HFF-Myc (cell line): Measurements from ENCODE around the gene EIF4H.
A peak's percentile ranks its signal among the peaks of the same experiment; 100 is the strongest.

Experiments
- DNase-seq: peaks from one replicate; pipeline ENCODE4 v3.0.0-alpha.2; 2011; ENCODE audit warnings: low read depth; ENCODE audit errors: extremely low read depth
- H3K4me3 ChIP-seq: replicated peaks from 2 replicates; pipeline ENCODE4 v1.5.1; 2011; ENCODE audit warnings: low read depth, mild to moderate bottlenecking, control low read depth, low read length
- TF ChIP-seq, protein P1 (sequence below): IDR thresholded peaks from 2 replicates; pipeline ENCODE4 v1.5.1; 2012; ENCODE audit warnings: mild to moderate bottlenecking, low read depth, low read length, control low read depth; ENCODE audit errors: missing control alignments

The EIF4H gene

DNA sequence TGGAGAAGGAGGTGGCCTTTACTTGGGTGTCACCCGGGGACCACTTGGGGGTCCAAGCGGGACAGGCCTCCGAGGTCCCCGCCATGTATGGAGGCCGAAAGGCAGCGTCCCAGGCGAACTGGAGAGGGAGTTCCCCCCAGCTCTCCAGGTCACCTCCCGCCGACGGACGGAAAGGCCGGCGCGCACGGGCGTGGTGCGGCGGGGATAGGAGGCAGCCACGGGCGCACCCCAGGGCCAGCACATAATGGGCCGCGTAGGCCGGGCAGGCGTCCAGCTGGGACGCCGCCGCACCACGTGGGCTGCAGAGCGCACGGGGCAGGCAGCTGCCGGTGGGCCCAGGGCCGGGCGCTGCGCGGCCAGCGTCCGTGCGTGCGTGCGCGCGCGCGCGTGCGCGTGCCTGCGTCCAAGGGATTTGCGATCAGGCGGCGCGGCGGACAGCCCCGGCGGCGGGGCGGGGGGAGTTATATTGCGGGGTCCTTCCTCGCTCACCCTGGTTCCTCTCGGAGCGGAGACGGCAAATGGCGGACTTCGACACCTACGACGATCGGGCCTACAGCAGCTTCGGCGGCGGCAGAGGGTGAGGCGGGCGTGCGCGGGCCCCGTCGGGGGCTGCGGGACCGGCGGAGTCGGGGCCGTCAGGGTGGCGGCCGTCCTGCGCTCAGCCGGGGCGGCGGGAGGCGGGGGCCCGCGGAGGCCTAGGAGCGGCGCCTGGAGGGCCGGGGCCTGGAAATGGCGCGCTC, at the start of gene EIF4H:
Gene EIF4H (plus strand): TSS at position 491 of the 740 bp plus-strand sequence. CDS start 28 bp downstream, at position 519.
- peak; percentile 72 for DNase-seq
- peak within 1 kb of the TSS; percentile 97 for H3K4me3 ChIP-seq
- TF ChIP-seq, protein P1, sequence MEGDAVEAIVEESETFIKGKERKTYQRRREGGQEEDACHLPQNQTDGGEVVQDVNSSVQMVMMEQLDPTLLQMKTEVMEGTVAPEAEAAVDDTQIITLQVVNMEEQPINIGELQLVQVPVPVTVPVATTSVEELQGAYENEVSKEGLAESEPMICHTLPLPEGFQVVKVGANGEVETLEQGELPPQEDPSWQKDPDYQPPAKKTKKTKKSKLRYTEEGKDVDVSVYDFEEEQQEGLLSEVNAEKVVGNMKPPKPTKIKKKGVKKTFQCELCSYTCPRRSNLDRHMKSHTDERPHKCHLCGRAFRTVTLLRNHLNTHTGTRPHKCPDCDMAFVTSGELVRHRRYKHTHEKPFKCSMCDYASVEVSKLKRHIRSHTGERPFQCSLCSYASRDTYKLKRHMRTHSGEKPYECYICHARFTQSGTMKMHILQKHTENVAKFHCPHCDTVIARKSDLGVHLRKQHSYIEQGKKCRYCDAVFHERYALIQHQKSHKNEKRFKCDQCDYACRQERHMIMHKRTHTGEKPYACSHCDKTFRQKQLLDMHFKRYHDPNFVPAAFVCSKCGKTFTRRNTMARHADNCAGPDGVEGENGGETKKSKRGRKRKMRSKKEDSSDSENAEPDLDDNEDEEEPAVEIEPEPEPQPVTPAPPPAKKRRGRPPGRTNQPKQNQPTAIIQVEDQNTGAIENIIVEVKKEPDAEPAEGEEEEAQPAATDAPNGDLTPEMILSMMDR, result no peak

DNA sequence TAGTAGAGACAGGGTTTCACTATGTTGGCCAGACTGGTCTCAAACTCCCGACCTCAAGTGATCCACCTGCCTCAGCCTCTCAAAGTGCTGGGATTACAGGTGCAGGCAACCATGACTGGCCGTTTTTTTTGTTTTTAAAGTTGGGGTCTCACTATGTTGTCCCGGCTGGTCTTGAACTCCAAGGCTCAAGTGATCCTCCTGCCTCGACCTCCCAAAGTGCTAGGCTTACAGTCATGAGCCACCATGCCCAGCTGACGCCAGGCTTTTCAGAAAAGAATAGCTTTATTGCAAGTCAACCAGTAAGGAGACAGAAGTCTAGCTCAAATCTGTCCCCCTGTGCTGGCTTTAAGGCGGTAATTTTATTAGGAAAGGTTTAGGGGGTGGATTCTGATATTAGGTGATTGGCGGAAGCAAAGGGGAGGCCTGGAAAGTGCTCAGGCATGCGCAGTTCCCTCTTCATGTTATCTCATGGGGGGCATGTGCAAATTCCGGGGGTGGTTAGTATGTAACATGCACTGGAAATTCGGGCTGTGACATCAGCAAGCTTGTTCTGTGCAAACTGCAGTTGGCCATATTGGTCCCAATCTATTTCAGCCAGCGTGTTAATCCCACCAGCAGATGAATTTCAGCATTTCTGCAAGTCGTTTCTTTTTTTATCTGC, 47.8 kb upstream of the EIF4H start:
- H3K4me3 ChIP-seq, result no peak overlapping the region
- TF ChIP-seq, protein P1, result no peak
- DNase-seq, result no peak

DNA sequence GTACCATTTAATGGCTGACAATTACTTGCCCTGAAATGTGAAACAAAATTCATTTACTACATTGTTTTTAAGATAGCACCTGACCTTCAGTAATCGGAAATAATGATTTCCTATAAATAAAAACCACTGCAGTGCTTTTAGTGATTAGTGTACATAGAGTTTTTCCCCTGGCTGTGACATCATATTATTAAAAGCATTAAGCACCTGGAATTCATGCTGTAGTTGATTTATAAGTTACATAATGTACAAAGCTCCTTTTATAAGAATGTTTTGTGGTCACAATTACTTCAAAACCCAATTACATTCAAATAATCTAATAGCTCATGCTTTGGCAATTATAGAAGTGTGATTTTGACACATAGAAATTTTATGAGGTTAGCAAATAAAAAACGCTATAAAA, 44.3 kb upstream of the EIF4H start:
- no peak overlapping the region for H3K4me3 ChIP-seq
- DNase-seq, result no peak
- TF ChIP-seq, protein P1, result no peak

DNA sequence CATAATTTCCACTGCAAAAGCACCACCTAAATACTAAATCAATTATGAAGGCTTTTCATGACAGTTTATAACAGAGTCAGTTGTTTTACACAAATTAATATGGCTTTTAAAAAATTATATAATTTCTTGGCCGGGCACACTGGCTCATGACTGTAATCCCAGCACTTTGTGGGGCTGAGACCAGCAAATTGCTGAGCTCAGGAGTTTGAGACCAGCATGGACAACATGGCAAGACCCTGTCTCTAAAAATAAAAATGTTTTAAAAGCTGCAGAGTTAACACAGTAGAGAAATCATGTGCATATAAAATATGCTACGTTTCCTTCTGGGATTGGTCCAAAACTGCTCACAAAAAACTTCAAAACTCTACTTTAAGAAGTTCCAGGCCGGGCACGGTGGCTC, 43.6 kb upstream of the EIF4H start:
- TF ChIP-seq, protein P1, result no peak
- no peak overlapping the region for H3K4me3 ChIP-seq
- DNase-seq, result no peak

DNA sequence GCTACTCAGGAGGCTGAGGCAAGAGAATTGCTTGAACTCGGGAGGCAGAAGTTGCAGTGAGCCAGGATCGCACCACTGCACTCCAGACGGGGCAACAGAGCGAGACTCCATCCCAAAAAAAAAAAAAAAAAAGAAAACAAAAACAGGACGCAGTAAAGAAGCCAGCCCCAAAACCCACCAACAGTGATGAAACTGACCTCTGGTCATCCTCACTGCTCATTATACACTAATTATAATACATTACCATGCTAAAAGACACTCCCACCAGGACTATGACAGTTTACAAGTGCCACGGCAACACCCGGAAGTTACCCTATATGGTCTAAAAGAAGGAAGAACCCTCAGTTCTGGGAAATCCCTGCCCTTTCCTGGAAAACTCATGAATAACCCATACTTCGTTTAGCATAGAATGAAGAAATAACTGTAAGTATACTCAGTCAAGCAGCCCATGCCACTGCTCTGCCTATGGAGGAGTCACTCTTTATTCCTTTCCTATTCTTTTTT, 40.0 kb upstream of the EIF4H start:
- no peak overlapping the region for H3K4me3 ChIP-seq
- DNase-seq, result no peak
- TF ChIP-seq, protein P1, result no peak

DNA sequence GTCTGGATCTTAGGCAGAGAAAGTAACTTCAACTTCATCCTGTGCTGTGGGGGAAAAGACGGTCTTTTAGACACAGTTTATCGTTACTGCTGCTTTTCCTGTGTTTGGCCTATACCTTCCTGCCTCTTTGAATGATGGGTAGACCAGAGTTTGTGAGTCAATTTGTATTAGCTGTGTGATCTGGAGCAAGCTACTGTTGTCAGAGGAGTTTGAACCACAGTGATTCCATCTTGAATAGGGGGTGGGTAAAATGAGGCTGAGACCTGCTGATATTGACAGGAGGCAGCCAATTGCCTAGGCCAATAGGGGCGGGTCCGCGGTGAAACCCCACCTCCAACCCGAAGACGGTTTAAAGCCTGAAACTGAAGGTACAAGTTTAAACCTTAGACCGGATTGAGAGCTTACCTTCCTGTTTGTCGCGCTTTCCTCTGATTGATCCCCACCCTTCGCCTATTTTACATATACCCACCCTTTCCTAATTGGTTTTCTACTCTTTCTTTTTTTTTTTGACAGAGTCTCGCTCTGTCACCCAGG, 35.8 kb upstream of the EIF4H start:
- no peak overlapping the region for H3K4me3 ChIP-seq
- DNase-seq, result no peak
- TF ChIP-seq, protein P1, result no peak
